Natural killer cell (primary cell): ENCODE results near the gene PDLIM1. TPM values are rescaled to one million over a fixed set of nuclear protein-coding genes. Genes with fewer than 3 reads are reported as not detected.

ENCODE experiments used
- ATAC-seq, 3 donors: fragments of 150-1000 bp in 2 of 3; fragments of 200-7000 bp in 1 of 3; cut with Tn5 transposase; 1 replicate in 1 of 3; 2 replicates in 2 of 3; pipeline ENCODE4 v1.10.0; 2021; ENCODE audit warnings: mild to moderate bottlenecking in 2 of 3, moderate library complexity in 2 of 3
- DNase-seq, 2 donors: peaks; one replicate each; pipeline versions ENCODE4 v3.0.0 to v3.0.0-alpha.2; 2013 to 2021; ENCODE audit warnings: mixed read lengths in 1 of 2
- H3K27ac ChIP-seq: one replicate; pipeline ENCODE4 v1.5.1; 2013; ENCODE audit warnings: mild to moderate bottlenecking, low read length
- H3K27me3 ChIP-seq: one replicate; pipeline ENCODE4 v1.6.1; 2013; ENCODE audit warnings: low read length; ENCODE audit not compliant: control insufficient read depth, insufficient read depth
- H3K36me3 ChIP-seq: one replicate; pipeline ENCODE4 v1.6.1; 2013; ENCODE audit warnings: low read length; ENCODE audit not compliant: control insufficient read depth, insufficient read depth
- H3K4me1 ChIP-seq: one replicate; pipeline ENCODE4 v1.6.1; 2013; ENCODE audit warnings: low read length; ENCODE audit not compliant: control insufficient read depth, insufficient read depth
- H3K4me3 ChIP-seq: one replicate; pipeline ENCODE4 v1.5.1; 2013; ENCODE audit warnings: low read length
- H3K9me3 ChIP-seq: one replicate; pipeline ENCODE4 v1.6.1; 2013; ENCODE audit warnings: low read length; ENCODE audit not compliant: control insufficient read depth, insufficient read depth
- H3K27ac Mint-ChIP-seq, 2 donors: one replicate each; pipeline ENCODE4 v1.8.0; 2022; ENCODE audit warnings: mild to moderate bottlenecking in 2 of 2, mixed read lengths in 2 of 2, moderate library complexity in 1 of 2
- H3K27me3 Mint-ChIP-seq, 2 donors: one replicate each; pipeline ENCODE4 v1.8.0; 2022; ENCODE audit warnings: low read depth in 2 of 2, mixed read lengths in 2 of 2
- H3K36me3 Mint-ChIP-seq: one replicate; pipeline ENCODE4 v1.8.0; 2022; ENCODE audit warnings: mixed read lengths
- H3K4me1 Mint-ChIP-seq, 2 donors: one replicate each; pipeline ENCODE4 v1.8.0; 2022; ENCODE audit warnings: mixed read lengths in 2 of 2
- H3K4me3 Mint-ChIP-seq: one replicate; pipeline ENCODE4 v1.8.0; 2022; ENCODE audit warnings: mild to moderate bottlenecking, moderate library complexity, mixed read lengths
- H3K9me3 Mint-ChIP-seq, 2 donors: one replicate each; pipeline ENCODE4 v1.8.0; 2022; ENCODE audit warnings: mixed read lengths in 2 of 2
- WGBS: methylation state at CpG from one replicate; pipeline ENCODE4 v1.1.7; 2013; ENCODE audit warnings: missing lambda C conversion rate; ENCODE audit not compliant: insufficient coverage; 5-methylcytosine and 5-hydroxymethylcytosine counted together
- intact Hi-C: fragments of 100-400 bp; cut with micrococcal nuclease; formaldehyde crosslinking; loops from one replicate; pipeline ENCODE4 v1.14.2; 2022
- total RNA-seq, 4 donors: library from RNA; stranded (reverse); fragments of 120-200 nt in 1 of 4; gene quantifications; one replicate each; pipeline versions ENCODE4 v1.2.3 to v1.2.4, GENCODE V29; 2013 to 2022
- TF ChIP-seq, protein P1 (sequence below): fragments of 200-600 bp; IDR thresholded peaks from one replicate; pipeline ENCODE4 v1.8.0; 2022; ENCODE audit warnings: antibody characterized with exemption

Gene PDLIM1
- total RNA-seq, 3 donors from 2014 or later (not counting 1 experiment from before 2014, with no cell fraction given), result 7.1 to 25.2 (median 24.5) TPM

DNA sequence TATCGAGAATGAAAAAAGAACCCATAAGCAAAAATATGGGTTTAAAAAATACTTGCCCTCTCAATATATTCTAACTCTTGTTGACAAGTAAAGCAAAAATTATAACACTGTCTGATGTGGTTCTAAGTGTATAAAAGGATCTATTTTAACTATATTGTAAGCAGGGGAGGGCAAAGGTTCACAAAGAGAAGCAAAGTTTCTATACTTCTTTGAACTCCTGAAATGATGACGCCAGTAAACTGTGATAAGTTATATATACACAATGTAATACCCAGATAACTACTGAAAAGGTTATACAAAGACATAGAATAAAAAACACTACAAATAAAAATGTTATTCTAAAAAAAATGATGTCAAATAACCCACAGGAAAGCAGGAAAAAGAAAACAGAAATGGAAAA, 37.1 kb downstream of the PDLIM1 start:
- Histone ChIP-seq H3K9me3 (no peaks in the 10 kb centered on the region), H3K36me3 (no peaks in the 10 kb centered on the region), H3K4me1 (no peaks in the 10 kb centered on the region), H3K4me3 (no peak overlapping the region), H3K27ac (no peak overlapping the region), H3K27me3 (no peaks in the 10 kb centered on the region)
- H3K4me3 Mint-ChIP-seq, result no peak overlapping the region
- no CpG with 5 or more reads among the region's 2 CpGs for whole genome bisulfite sequencing
- ATAC-seq (no peak), DNase-seq (no peak)
- H3K27me3 Mint-ChIP-seq, result peaks cover 0 to 3% of the 10 kb centered on the region in 2 donors
- intact Hi-C loops, result no loop called here
- H3K9me3 Mint-ChIP-seq, result no peaks in the 10 kb centered on the region
- H3K4me1 Mint-ChIP-seq, result no peaks in the 10 kb centered on the region
- no peaks in the 10 kb centered on the region for H3K36me3 Mint-ChIP-seq
- no peak overlapping the region for H3K27ac Mint-ChIP-seq
- TF ChIP-seq, protein P1, sequence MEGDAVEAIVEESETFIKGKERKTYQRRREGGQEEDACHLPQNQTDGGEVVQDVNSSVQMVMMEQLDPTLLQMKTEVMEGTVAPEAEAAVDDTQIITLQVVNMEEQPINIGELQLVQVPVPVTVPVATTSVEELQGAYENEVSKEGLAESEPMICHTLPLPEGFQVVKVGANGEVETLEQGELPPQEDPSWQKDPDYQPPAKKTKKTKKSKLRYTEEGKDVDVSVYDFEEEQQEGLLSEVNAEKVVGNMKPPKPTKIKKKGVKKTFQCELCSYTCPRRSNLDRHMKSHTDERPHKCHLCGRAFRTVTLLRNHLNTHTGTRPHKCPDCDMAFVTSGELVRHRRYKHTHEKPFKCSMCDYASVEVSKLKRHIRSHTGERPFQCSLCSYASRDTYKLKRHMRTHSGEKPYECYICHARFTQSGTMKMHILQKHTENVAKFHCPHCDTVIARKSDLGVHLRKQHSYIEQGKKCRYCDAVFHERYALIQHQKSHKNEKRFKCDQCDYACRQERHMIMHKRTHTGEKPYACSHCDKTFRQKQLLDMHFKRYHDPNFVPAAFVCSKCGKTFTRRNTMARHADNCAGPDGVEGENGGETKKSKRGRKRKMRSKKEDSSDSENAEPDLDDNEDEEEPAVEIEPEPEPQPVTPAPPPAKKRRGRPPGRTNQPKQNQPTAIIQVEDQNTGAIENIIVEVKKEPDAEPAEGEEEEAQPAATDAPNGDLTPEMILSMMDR, result no peak

DNA sequence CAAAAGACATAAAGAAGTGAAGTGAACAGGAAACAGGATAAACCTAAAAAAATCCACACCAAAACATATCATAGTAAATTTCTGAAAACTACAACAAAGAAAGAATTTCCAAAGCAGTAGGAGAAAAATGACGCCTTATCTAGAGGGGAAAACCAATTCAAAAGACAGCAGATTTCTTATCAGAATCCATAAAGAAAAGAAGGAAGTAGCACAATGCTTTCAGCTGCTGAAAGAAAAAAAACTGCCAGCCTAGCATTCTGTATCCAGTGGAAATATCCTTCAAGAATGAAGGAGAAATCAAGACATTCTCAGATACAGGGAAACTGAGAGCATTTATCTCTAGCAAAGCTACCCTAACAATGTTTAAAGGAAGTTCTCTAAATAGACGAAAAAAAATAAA, 37.8 kb downstream of the PDLIM1 start:
- Histone ChIP-seq H3K27ac (no peak overlapping the region), H3K27me3 (no peaks in the 10 kb centered on the region), H3K4me3 (no peak overlapping the region), H3K36me3 (no peaks in the 10 kb centered on the region), H3K9me3 (no peaks in the 10 kb centered on the region), H3K4me1 (no peaks in the 10 kb centered on the region)
- TF ChIP-seq, protein P1, result no peak
- ATAC-seq (no peak), DNase-seq (no peak)
- intact Hi-C loops, result no loop called here
- WGBS, result 90% methylated on average over 2 of the region's 2 CpGs
- Mint-ChIP-seq H3K4me1 (no peaks in the 10 kb centered on the region), H3K36me3 (no peaks in the 10 kb centered on the region), H3K9me3 (no peaks in the 10 kb centered on the region), H3K4me3 (no peak overlapping the region), H3K27ac (no peak overlapping the region), H3K27me3 (peaks cover 0 to 3% of the 10 kb centered on the region in 2 donors)

DNA sequence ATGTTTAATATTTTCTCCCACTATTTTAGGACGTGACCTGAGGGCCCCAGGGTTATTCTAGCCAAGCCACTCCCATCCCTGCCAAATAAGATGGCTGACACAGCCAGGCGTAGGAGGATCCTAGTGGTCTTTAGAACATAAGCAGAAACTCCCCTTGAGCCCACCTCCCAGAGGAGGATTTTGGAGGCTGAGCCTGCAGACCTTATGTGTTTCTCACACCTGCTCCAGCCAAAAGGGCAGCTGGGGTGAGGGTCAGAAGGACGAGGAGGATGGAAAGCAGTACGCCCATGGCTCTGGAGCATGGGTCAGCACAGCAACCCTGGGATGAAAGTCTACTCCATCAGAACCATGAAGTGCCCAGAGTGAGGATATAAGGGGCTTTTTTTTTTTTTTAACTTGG, 39.9 kb downstream of the PDLIM1 start:
- Histone ChIP-seq H3K4me1 (no peaks in the 10 kb centered on the region), H3K36me3 (no peaks in the 10 kb centered on the region), H3K4me3 (no peak overlapping the region), H3K27ac (no peak overlapping the region), H3K27me3 (no peaks in the 10 kb centered on the region), H3K9me3 (no peaks in the 10 kb centered on the region)
- no peak overlapping the region for H3K27ac Mint-ChIP-seq
- H3K4me1 Mint-ChIP-seq, result no peaks in the 10 kb centered on the region
- ATAC-seq (no peak), DNase-seq (no peak)
- intact Hi-C loops, result no loop called here
- TF ChIP-seq, protein P1, result no peak
- 95% methylated on average over 4 of the region's 4 CpGs for WGBS
- H3K9me3 Mint-ChIP-seq, result no peaks in the 10 kb centered on the region
- no peaks in the 10 kb centered on the region for H3K27me3 Mint-ChIP-seq
- no peaks in the 10 kb centered on the region for H3K36me3 Mint-ChIP-seq
- H3K4me3 Mint-ChIP-seq, result no peak overlapping the region

DNA sequence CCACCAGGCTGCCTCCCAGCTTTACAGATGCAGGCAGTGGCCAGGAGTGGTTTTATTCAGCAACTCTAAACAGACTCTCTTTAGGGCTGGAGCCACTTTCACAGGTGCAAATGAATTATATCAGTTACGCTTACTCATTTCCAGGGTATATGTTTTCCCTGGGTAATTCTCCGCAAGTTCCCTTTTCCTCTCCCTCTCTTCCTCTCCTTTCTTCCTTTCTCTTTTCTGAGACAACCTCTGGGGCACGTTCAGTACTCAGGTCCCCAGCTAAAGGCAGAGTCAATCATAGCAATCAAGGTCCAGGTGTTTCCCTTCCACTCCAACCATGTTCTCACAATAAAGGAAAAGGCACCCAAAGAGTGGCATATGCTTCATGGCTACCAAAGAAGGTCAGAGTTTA, 41.3 kb downstream of the PDLIM1 start:
- Histone ChIP-seq H3K4me1 (no peaks in the 10 kb centered on the region), H3K36me3 (no peaks in the 10 kb centered on the region), H3K27me3 (no peaks in the 10 kb centered on the region), H3K27ac (no peak overlapping the region), H3K9me3 (no peaks in the 10 kb centered on the region), H3K4me3 (no peak overlapping the region)
- Mint-ChIP-seq H3K36me3 (no peaks in the 10 kb centered on the region), H3K4me3 (no peak overlapping the region), H3K27me3 (no peaks in the 10 kb centered on the region), H3K9me3 (no peaks in the 10 kb centered on the region), H3K27ac (no peak overlapping the region), H3K4me1 (no peaks in the 10 kb centered on the region)
- no peak for DNase-seq
- 71% methylated on average over 3 of the region's 3 CpGs for WGBS
- TF ChIP-seq, protein P1, result no peak
- intact Hi-C loops, result no loop called here
- no peak for ATAC-seq
